ENCODE results near the gene RAB3D. TPM values are rescaled to one million over a fixed set of nuclear protein-coding genes. Genes with fewer than 3 reads are reported as not detected.

The RAB3D gene
- total and polyA plus RNA-seq, 4 donors = 1.1 to 10.2 (median 5.5) TPM

DNA sequence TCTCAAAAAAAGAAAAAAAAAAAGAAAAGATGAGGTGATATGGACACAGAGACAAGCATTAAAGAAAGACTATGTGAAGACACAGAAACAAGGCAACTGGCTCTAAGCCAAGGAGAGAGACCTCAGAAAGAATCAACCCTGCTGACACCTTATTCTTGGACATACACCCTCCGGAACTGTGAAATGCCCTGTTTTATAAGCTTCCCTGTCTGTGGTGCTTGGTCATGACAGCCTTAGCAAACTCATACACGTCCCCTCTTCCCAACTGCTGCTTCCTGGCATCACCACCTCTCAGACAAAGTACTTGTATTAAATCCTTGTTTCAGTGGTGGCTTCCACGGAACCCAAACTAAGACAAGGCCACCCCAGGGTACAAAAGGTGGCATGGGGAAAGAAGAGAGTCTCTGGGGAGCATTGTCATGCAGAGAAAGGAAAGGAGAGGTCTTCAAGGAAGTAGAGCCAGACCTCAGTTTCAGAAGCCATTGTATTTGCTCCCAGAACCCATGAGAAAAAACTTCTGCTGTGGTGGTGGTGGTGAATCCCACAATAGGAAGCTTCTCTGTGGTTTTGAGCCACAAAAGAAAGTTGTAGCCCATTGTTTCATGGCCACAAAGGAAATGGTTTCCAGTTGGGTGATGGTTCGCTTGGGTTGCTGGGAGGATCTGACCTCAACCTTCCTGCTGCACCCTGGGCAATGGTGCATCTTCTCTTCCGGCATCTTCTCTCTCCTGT, 59.8 kb downstream of the RAB3D start:
- 74% methylated on average over 5 of the region's 5 CpGs for WGBS
- DNase-seq (ENCODE audit: low spot score) = no peak
- Histone ChIP-seq H3K9me3 (ENCODE audit: control insufficient read depth in 4 of 4, low read length in 3 of 4) (no peaks in the 10 kb centered on the region), H3K27me3 (ENCODE audit: control insufficient read depth in 4 of 4, insufficient read depth in 4 of 4, low read length in 3 of 4) (no peaks in the 10 kb centered on the region), H3K27ac (ENCODE audit: low read depth in 1 of 2, low read length in 2 of 2) (no peak overlapping the region), H3K9ac (ENCODE audit: low read depth in 1 of 2, low read length in 2 of 2) (no peak overlapping the region), H3K36me3 (ENCODE audit: control insufficient read depth in 4 of 4, insufficient read depth in 3 of 4, low read depth in 1 of 4, low read length in 3 of 4) (no peaks in the 10 kb centered on the region), H3K4me1 (ENCODE audit: control insufficient read depth in 4 of 4, insufficient read depth in 4 of 4, low read length in 3 of 4) (no peaks in the 10 kb centered on the region), H3K4me3 (ENCODE audit: low read depth in 1 of 3, low read length in 3 of 3) (no peak overlapping the region)
- TF ChIP-seq, protein P1, sequence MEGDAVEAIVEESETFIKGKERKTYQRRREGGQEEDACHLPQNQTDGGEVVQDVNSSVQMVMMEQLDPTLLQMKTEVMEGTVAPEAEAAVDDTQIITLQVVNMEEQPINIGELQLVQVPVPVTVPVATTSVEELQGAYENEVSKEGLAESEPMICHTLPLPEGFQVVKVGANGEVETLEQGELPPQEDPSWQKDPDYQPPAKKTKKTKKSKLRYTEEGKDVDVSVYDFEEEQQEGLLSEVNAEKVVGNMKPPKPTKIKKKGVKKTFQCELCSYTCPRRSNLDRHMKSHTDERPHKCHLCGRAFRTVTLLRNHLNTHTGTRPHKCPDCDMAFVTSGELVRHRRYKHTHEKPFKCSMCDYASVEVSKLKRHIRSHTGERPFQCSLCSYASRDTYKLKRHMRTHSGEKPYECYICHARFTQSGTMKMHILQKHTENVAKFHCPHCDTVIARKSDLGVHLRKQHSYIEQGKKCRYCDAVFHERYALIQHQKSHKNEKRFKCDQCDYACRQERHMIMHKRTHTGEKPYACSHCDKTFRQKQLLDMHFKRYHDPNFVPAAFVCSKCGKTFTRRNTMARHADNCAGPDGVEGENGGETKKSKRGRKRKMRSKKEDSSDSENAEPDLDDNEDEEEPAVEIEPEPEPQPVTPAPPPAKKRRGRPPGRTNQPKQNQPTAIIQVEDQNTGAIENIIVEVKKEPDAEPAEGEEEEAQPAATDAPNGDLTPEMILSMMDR (IDR thresholded peaks at IDR 0.05; ENCODE audit: low read depth, low read length, missing input control) = no peak
- TF ChIP-seq HNF4G (IDR thresholded peaks at IDR 0.05) = no peak
- no peak for TF ChIP-seq HNF4A (conservative IDR thresholded peaks at IDR 0.05)
- no peak for TF ChIP-seq EGR1 (IDR thresholded peaks at IDR 0.05; ENCODE audit: low read depth in 2 of 2)
- TF ChIP-seq JUND (IDR thresholded peaks at IDR 0.05) = no peak
- no peak for TF ChIP-seq RXRA (IDR thresholded peaks at IDR 0.05)
- TF ChIP-seq GABPA (IDR thresholded peaks at IDR 0.05 in 1 of 2, conservative IDR thresholded peaks at IDR 0.05 in 1 of 2) = no peak
- TF ChIP-seq, protein P2, sequence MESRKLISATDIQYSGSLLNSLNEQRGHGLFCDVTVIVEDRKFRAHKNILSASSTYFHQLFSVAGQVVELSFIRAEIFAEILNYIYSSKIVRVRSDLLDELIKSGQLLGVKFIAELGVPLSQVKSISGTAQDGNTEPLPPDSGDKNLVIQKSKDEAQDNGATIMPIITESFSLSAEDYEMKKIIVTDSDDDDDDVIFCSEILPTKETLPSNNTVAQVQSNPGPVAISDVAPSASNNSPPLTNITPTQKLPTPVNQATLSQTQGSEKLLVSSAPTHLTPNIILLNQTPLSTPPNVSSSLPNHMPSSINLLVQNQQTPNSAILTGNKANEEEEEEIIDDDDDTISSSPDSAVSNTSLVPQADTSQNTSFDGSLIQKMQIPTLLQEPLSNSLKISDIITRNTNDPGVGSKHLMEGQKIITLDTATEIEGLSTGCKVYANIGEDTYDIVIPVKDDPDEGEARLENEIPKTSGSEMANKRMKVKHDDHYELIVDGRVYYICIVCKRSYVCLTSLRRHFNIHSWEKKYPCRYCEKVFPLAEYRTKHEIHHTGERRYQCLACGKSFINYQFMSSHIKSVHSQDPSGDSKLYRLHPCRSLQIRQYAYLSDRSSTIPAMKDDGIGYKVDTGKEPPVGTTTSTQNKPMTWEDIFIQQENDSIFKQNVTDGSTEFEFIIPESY (IDR thresholded peaks at IDR 0.05) = no peak
- no peak for TF ChIP-seq NR2F2 (IDR thresholded peaks at IDR 0.05)

DNA sequence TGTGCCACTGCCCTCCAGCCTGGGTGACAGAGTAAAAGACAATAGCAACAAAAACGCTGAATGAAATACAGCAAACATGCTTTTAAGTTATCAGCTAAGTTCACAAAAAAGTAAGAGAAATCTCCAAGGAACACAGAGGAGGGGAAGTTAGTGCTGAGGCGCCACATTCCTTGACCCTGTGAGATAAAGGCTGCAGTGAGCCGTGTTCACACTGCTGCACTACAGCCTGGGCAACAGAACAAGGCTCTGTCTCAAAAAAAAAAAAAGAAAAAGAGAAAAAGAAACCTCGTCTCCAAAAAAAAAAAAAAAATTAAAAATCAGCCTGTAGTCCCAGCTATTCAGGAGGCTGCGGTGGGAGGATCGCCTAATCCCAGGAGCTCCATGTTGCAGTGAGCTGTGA, 60.8 kb downstream of the RAB3D start:
- no peaks in the 10 kb centered on the region for H3K36me3 ChIP-seq (ENCODE audit: control insufficient read depth in 4 of 4, insufficient read depth in 3 of 4, low read depth in 1 of 4, low read length in 3 of 4)
- H3K4me3 ChIP-seq (ENCODE audit: low read depth in 1 of 3, low read length in 3 of 3) = no peak overlapping the region
- DNase-seq (ENCODE audit: low spot score) = no peak
- no peak overlapping the region for H3K9ac ChIP-seq (ENCODE audit: low read depth in 1 of 2, low read length in 2 of 2)
- TF ChIP-seq HNF4G (IDR thresholded peaks at IDR 0.05) = no peak
- TF ChIP-seq, protein P3, sequence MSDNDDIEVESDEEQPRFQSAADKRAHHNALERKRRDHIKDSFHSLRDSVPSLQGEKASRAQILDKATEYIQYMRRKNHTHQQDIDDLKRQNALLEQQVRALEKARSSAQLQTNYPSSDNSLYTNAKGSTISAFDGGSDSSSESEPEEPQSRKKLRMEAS (IDR thresholded peaks at IDR 0.05) = no peak
- TF ChIP-seq NR2F2 (IDR thresholded peaks at IDR 0.05) = peak; percentile 54
- TF ChIP-seq, protein P2 (IDR thresholded peaks at IDR 0.05) = no peak
- H3K27ac ChIP-seq (ENCODE audit: low read depth in 1 of 2, low read length in 2 of 2) = no peak overlapping the region
- H3K9me3 ChIP-seq (ENCODE audit: control insufficient read depth in 4 of 4, low read length in 3 of 4) = no peaks in the 10 kb centered on the region
- H3K27me3 ChIP-seq (ENCODE audit: control insufficient read depth in 4 of 4, insufficient read depth in 4 of 4, low read length in 3 of 4) = no peaks in the 10 kb centered on the region
- 42% methylated on average over 6 of the region's 6 CpGs for WGBS
- H3K4me1 ChIP-seq (ENCODE audit: control insufficient read depth in 4 of 4, insufficient read depth in 4 of 4, low read length in 3 of 4) = no peaks in the 10 kb centered on the region

Data from liver (tissue), 9 donors.